ENCODE measurements around the gene TMLHE.
"Not testable (repeated sequence)": the region's sequence is repeated elsewhere in the genome, so short reads cannot be mapped to it uniquely, and the experiment has no call there.

The TMLHE gene

DNA sequence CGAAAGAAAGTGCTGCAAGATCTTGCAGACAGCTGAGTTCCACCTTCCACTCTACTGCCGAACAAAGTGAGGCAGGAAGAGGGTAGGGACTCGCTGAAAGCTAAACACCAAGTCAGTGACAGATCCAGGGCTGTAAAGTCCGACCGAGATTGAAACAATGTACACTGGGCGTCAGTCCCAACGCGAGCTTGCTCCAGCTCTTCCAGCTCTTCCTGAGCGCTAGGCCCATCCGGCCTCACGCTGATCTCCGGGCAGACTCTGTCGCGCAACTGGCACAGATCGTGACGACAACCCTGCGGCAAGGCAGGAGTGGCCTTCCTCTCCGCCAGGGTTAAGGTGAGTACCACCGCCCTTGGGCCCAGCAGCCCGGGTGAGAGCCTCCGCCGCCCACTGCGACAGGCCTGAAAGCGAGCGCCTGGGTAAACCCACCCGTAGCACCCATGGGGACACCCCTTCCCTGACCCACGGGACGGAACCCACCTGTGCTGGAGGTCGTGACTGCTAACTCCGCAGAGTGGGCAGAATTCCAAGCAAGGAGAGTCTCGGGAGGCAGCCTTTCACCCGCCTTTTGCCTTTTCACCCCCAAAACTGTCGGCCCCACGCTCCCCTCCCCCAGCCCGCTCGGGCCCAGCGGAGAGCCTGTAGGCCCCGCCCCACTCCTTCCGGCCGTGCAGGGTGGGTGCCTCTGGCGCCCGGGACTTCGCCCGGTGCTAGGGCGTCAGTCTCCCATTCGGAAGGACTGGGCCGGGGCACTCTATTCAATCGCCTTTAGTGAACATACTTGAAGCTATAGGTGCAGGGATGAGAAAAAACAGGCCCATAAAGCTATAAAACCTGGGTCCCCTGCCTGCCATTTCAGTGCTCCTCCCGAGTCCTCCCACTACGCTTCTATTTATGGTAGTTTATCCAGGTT is at the start of gene TMLHE, which contains the start of gene SPRY3:
Gene TMLHE, minus strand, starts transcription at position 641 of the 913 bp plus-strand sequence. CDS start 67,676 bp downstream, outside the sequence.
Gene SPRY3, plus strand, starts transcription at position 275 of the 913 bp plus-strand sequence.
- peak; percentile 69 for DNase-seq

DNA sequence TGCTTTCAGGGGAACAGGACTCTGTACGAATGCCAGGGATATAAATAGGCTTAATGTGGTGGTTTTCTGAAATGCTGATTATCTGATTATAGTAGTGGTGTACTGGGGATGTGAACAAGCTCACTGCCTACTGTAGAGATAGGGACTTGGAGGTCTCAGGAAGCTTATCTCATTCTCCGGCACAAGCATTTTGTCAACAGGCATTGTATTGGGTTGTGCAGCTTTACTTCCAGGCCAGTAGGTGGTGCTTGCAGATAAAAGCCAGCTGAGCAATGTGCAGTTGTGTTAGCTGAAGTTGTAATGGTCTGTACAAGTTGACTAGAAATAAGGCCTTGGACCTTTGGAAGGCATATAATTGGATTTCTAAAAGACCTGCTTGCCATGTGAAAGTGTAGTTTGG is 49.5 kb upstream of the TMLHE start:
- no peak for DNase-seq

GRCh38 chrX:155645180-155645579 is 32.4 kb upstream of the TMLHE start:
- DNase-seq = no peak

GRCh38 chrX:155643240-155643639 is 30.5 kb upstream of the TMLHE start:
- DNase-seq = no peak

- not testable (repeated sequence) for DNase-seq
These were observed 28.6 kb upstream of the TMLHE start for GRCh38 chrX:155641371-155641770.

DNA sequence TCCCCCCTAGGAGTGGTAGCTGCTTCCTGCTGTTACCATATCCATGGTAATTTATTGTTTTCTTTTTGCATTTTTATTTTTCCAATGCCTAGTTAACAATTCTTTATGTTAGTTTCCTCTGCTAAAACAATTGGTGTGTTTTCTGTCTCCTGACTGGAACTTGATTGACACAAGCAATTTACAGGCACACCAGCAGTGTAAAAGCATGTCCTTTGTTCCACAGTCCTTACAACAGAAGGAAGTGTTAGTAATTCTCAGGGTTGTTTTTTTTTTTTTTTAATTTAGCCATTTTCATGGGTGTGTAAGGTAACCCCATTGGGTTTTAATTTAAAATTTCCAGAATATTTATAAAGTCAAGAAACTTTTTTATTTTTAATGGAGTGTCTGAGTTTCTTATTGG is 25.0 kb upstream of the TMLHE start:
- no peak for DNase-seq

- not testable (repeated sequence) for DNase-seq
These were observed 22.3 kb upstream of the TMLHE start for GRCh38 chrX:155635019-155635418.

DNA sequence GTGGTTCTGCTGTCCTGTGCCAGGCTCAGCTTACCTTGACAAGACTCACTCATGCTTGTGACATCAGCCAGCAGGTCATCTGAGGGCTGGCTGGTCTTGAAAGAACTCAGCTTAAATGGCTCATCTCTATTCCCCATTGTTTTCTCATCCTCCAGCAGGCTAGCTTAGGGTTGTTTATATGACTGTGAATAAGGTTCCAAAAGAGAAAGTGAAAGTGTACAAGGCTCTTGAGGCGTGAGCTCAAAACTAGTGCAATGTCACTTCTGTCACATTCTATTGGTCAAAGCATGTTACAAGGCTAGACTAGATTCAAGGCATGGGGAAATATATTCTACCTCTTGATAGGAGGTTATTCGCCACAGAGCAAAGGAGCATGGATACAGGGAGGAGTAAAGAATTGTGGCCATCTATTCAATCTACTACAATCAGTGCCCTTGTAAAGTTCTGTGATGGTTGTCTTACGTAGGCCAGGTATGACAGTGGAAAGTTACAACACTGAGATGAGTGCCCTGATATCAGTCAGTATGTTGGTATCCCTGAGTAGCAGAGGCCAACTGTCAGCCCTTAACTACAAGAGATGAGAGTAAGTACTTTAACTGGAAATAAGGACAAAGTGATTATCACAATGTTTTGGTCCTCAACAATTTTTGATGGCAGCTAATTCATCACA is 19.8 kb upstream of the TMLHE start:
- no peak for DNase-seq

- DNase-seq = not testable (repeated sequence)
These were observed 7.4 kb upstream of the TMLHE start for GRCh38 chrX:155620110-155620509.

DNA sequence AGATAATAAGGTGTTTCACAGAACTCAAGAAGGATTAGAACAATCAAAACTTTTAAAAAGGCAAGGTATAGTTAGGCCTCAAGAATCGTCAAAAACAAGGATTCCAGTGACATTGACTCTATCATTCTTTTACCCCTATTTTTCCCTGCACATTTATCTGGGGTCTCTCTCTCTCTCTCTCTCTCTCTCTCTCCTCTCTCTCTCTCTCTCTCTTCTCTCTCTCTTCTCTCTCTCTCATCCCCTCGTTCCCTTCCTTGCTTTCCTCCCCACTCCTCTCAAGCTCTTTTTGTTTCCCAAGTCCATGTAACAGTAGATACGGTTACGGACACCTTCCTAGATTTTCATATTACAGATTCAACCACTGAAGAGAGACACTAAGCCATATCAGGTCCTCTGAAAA is 3.2 kb upstream of the TMLHE start:
- DNase-seq = no peak

DNA sequence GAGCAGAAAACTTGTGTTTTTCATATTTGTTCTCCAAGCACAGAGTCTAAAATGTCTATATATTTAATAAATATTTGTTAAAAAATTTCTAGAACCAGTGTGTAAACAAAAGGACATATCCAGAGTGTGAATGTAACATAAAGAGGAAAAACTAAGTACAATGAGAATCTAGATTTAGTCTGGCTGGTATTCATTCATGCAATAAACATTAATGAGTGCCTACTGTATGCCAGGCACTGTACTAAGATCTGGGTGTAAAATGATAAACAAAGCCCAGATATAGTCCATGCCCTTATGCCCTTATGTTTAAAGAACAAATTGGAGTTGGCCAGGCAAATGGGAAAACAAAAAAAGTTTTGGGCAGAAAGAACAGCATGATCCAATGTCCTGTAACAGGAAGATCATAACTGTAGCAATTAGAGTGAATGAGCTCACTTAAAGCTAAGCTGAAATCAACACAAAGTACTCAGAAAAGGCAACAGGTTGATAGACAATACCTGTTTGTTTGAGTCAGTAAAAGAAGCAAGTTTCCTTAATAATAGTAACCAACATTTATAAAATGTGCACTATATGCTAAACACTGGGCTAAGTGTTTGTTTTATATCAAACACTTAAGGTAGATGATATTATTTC is 1.3 kb upstream of the TMLHE start:
- DNase-seq = no peak

- no peak for DNase-seq
These were observed 1.4 kb downstream of the TMLHE start for GRCh38 chrX:155611302-155611701.

DNA sequence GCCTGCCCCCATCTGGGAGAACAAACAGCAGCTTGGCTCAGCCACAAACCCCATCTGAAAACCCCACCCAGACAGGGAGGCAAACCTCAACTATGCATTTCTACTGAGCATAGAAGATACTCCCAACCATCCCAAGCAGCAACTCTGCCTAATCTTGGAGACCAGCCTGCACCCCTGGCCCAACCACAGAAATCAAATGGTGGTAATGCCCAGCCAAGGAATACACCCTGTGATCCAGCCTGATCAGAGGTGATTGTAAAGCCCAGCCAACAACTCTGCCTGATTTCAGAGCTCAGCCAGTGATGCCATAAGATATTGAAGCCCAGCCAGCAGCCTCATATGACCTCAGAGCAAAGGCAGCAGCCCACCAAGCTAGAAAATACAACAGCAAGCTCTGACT is 19.8 kb downstream of the TMLHE start:
- DNase-seq = no peak

DNA sequence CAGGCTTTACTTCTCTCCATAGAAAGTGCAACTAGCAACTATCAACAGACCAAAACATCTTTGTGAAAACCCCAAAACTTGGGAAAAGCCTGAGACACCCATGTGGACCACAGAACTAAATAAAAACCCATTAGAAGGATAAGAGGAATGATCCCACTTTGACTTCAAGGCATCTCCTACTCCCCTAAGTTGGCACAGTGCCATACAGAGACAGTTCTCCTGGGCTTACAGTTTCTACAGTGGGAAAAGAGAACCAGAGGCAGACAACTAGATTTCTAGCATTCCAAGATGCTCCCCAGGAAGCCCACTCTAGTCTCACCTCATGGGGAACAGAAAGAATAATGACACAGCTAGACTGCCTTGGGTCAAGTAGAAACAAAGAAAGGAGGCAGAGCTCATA is 20.4 kb downstream of the TMLHE start:
- no peak for DNase-seq

DNA sequence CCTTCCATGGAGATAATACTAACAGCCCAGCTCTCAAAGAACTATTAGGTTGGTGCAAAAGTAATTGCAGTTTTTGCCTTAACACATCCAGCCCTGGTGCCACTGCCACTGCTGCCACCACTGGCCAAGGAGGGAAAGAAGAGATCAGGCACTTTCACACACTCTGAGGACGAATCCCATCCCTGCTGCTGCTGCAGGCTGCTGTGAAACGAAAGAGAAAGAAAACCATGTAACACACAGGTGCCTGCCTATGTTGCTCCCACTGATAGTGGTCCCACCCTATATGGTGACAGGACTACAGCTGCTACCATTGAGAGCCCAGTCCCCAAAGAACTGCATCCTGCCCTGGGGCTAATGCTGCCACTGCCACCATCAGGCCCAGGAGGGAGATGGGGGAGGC is 35.1 kb downstream of the TMLHE start:
- no peak for DNase-seq

DNA sequence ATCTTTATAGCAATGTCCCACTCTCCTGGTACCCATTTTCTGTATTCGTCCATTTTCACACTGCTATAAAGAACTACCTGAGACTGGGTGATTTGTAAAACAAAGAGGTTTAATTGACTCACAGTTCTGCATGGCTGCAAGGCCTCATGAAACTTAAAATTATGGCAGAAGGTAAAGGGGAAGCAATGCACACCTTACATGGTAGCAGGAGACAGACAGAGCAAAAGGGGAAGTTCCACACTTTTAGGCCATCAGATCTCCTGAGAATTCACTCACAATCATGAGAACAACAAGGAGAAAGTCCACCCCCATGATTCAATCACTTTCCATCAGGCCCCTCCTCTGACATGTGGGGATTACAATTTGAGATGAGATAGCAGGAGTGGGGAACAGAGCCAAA is 49.7 kb downstream of the TMLHE start:
- DNase-seq = no peak

DNA sequence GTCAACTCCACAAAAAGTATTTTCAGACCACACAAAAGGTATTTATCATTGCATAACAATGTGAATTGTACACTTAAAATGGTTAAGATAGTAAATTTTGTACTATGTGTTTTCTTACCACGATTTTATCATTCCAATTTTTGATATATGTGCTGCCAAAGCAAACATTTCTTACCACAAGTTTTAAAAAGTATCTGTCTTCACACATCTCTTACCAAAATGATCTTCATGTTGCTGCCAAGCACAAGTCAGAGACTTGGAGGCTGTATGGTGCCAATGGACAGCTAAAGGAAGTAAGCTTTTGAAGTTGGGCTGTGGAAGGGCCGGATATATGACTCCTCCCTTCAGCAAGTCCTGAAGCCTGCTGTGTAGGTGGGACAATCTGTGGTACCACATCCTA is 67.9 kb downstream of the TMLHE start:
- no peak for DNase-seq

DNA sequence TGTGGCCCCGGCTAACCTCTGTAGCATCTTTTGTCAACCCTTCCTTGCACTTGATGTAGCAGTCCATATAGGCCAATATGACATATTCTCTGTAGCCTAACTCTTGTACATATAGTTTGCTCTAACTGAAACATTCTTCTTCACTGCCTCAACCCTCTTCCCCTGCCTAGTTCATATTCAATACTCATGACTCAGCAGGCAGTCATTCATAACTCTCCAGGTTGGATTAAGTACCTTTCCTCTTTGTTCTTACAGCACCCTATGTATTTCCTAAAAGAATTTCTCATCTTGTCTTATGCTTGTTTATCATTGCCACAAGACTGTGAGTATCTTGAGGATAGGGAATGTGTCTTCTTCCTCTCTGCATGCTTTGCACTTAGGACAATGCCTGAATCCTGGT is 76.9 kb downstream of the TMLHE start:
- DNase-seq = no peak

- no peak for DNase-seq
These were observed 78.0 kb downstream of the TMLHE start for GRCh38 chrX:155534800-155535199.

DNA sequence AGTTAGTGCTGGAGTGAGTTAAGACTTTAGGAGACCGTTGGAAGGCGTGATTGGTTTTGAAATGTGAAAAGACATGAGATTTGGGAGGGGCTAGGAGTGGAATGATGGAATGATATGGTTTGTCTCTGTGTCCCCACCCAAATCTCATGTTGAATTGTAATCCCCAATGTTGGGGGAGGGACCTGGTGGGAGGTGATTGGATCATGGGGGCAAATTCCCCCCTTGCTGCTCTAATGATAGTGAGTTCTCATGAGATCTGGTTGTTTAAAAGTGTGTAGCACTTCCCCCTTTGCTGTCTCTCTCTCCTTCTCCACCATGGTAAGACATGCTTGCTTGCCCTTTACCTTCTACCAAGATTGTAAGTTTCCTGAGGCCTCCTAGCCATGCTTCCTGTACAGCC is 85.7 kb downstream of the TMLHE start:
- not testable (repeated sequence) for DNase-seq

DNA sequence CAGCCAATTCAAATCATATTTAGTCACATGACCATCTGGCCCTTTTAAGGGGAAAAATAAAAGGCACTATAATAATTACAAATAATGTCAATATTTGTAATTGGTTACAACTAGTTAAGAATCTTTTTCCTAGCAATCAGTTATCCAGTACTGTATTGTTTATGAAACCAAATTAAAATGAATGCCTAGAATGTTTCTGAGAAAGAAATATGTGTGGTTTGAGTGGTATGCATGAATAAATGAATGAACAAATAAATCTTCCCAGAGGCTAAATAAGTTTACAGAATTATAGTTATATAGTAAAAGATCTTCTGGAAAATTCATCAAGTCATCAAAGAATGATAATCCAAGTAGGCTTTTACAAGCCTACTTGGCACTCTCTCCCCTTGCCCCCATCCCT is 98.5 kb downstream of the TMLHE start:
- DNase-seq = no peak

DNA sequence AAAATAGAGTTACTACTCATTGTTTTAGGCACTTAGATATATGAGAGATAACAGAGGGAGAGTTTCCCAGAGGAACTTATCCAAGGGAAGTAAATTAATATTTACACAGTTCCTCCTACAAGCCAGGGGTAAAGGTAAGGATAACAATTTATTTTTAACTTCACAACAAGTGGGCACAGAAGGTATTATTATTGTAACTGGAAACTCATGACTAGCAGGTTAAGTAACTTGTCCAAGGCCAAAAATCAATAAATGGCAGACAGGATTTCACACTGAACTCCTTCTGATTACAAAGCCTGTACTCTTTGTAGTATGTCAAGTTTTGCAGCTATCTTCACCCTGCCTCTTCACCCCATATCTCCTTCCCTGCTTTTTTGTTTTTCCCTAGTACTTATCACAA is 107.5 kb downstream of the TMLHE start:
- DNase-seq = no peak

DNA sequence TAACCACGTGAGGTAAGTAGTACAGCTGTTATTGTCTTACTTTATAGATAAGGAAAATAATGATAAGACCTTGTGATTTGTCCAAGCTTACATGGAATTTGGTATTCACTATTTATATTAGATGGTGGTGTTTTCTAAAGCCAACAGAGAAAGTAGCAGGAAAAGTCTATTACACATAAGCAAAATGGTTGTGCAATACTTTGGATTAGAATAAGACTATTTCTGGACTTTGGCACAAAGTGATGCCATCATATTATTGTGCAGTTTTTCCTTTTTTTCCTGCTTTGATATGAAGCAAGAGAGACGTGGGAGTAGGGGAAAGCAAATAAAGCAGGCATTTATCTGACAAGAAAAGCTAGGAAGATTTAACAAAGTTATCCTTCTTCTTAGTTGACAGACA is 117.6 kb downstream of the TMLHE start:
- DNase-seq = not testable (repeated sequence)

GRCh38 chrX:155491421-155491820 is 121.3 kb downstream of the TMLHE start:
- not testable (repeated sequence) for DNase-seq
